GM12891 (cell line): ENCODE data around the gene PLA2G4F.

Experiments used
- PAX5 ChIP-seq: IDR thresholded peaks from 2 replicates; pipeline ENCODE4 v1.6.1; 2011; ENCODE audit warnings: low read length, moderate library complexity, mild to moderate bottlenecking; ENCODE audit not compliant: insufficient read depth, severe bottlenecking
- POLR2A ChIP-seq: IDR thresholded peaks from 2 replicates; pipeline ENCODE4 v1.6.1; 2011; ENCODE audit warnings: low read depth, low read length, control low read depth
- POLR2AphosphoS5 ChIP-seq: IDR thresholded peaks from 2 replicates; pipeline ENCODE4 v1.6.1; 2011; ENCODE audit warnings: low read depth, low read length, control low read depth
- POU2F2 ChIP-seq: IDR thresholded peaks from 2 replicates; pipeline ENCODE4 v1.6.1; 2011; ENCODE audit warnings: low read depth, mild to moderate bottlenecking, control low read depth, low read length, moderate library complexity
- SPI1 ChIP-seq: IDR thresholded peaks from 2 replicates; pipeline ENCODE4 v1.6.1; 2011; ENCODE audit warnings: low read depth, low read length, control low read depth
- TAF1 ChIP-seq: IDR thresholded peaks from 2 replicates; pipeline ENCODE4 v1.6.1; 2011; ENCODE audit warnings: low read depth, low read length, control low read depth

DNA sequence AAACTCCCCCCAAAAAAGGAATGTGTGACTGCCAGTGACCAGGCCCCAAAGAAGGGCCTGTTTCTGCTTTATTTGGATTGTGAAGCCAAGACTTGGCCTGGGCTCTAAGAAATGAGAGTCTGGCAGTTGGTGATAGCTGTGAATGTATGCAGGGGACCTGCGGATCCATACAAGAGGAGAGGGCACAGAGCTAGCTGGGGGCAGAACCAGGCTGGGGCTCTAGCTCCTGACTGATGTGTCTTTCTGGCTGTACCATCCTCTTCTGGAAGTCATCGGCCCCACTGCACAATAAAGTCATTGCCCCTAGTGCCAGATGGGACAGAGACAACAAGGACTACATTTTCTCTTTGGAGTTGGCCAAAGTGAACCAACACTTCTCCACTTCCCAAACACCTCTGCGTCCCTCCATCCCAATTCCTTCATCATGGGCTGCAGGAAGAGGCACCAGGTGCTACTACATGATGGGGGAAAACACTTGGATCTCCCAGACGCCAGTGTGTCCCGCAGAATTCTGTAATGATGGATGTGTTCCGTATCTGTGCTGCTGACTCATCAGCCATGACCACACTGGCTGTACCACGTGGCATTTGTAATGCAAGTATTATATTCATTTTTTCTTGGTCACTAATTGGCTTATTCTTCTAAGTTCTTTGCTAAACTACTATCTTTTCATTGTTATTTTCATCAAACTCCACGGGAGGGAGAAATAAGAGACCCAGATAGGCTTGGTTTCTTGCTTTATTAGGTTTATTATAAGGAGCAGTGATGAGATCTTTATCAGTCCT lies 1.7 kb upstream of the PLA2G4F start:
- TF ChIP-seq POLR2AphosphoS5, result no peak; the same call in 1 of the 2 replicates
- TF ChIP-seq TAF1, result no peak
- peak; percentile 34; the same call in 1 of the 2 replicates for TF ChIP-seq POLR2A
- TF ChIP-seq PAX5, result no peak
- TF ChIP-seq SPI1, result no peak
- no peak for TF ChIP-seq POU2F2
